Activated naive CD8-positive, alpha-beta T cell treated with anti-CD3 and anti-CD28 coated beads for 36 hours (primary cell): Measurements from ENCODE around the gene RBM20. TPM values are rescaled to one million over a fixed set of nuclear protein-coding genes. Genes with fewer than 3 reads are reported as not detected.
"Not testable (repeated sequence)": the region's sequence is repeated elsewhere in the genome, so short reads cannot be mapped to it uniquely, and the experiment has no call there.

Experiments
- DNase-seq: peaks from one replicate; pipeline ENCODE4 v3.0.0; 2021
- H3K27ac Mint-ChIP-seq: one replicate; pipeline ENCODE4 v1.8.0; 2022; ENCODE audit warnings: mild to moderate bottlenecking, moderate library complexity, mixed read lengths
- H3K27me3 Mint-ChIP-seq: one replicate; pipeline ENCODE4 v1.8.0; 2022; ENCODE audit warnings: mild to moderate bottlenecking, mixed read lengths
- H3K36me3 Mint-ChIP-seq: one replicate; pipeline ENCODE4 v1.8.0; 2021; ENCODE audit warnings: mild to moderate bottlenecking, mixed read lengths
- H3K4me1 Mint-ChIP-seq: one replicate; pipeline ENCODE4 v1.8.0; 2021; ENCODE audit warnings: mixed read lengths
- H3K4me3 Mint-ChIP-seq: one replicate; pipeline ENCODE4 v1.8.0; 2022; ENCODE audit warnings: mild to moderate bottlenecking, moderate library complexity, mixed read lengths
- H3K9me3 Mint-ChIP-seq: one replicate; pipeline ENCODE4 v1.8.0; 2022; ENCODE audit warnings: mixed read lengths
- total RNA-seq, 2 experiments: library from RNA; stranded (reverse); gene quantifications; one replicate each; pipeline ENCODE4 v1.2.3, GENCODE V29; 2021

Gene RBM20
- total RNA-seq, 2 experiments from 2014 or later = 0.42 to 0.45 TPM

DNA sequence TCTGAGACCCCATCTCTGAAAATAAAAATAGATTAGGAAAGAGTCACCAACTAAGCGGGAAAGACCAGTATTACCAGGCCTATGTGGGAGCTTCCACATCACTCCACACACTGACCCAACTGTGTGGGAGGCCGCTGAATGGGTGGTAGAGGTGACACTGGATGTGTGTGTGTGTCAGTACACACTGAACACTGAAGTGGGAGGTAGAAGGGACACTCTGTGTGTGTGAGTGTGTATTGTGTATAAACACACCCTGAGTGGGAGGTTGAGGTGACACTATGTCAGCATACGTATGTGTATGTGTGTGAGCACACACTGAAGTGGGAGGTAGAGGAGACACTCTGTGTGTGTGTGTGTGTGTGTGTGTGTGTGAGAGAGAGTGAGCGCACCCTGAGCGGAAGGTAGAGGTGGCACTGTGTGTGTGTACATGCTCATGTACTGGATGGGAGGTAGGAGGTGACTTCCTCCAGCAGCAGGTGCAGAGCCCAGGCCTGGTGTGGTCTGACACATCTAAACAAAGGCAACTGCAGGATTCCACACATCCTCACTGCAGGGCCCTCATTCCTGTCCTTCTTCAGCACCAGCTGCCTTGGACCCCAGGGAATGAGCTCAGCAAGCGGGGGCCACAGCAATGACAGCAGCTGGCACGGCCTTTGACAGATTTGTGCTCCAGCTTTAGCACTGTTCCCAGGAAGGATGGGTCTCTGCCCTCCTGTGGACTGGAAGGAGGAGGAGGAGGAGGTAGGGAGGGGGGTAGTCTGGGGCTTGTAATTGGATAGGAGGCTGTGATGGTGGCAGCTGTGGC lies 26.5 kb upstream of the RBM20 start:
- peaks cover 3% of the 10 kb centered on the region for H3K36me3 Mint-ChIP-seq
- H3K27me3 Mint-ChIP-seq = no peaks in the 10 kb centered on the region
- H3K27ac Mint-ChIP-seq = peak overlapping the region; percentile 90
- peak overlapping the region; percentile 60 for H3K4me3 Mint-ChIP-seq
- DNase-seq = peak; percentile 23
- peaks cover 56% of the 10 kb centered on the region for H3K4me1 Mint-ChIP-seq
- H3K9me3 Mint-ChIP-seq = no peaks in the 10 kb centered on the region

DNA sequence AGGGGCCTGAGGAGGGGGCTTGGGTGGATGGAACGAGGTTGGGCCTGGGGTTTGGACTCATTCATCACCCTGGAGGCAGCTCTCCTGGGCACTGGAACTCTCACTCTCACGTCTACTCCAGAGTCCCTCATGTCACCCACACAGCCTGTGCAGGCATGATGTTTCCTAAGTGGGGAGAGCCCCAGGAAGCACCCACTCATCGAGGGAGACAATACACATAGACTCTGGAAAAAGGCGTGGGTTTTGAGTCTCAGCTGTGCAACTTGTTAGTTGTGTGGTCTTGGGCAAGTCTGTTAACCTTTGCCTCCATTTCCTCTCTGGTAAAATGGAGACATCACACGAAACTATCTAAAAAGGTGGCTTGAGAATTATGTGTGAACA lies 25.9 kb upstream of the RBM20 start:
- H3K4me3 Mint-ChIP-seq = peak overlapping the region; percentile 60
- H3K4me1 Mint-ChIP-seq = peaks cover 51% of the 10 kb centered on the region
- H3K27ac Mint-ChIP-seq = peak overlapping the region; percentile 90
- DNase-seq = peak; percentile 63
- H3K27me3 Mint-ChIP-seq = no peaks in the 10 kb centered on the region
- H3K9me3 Mint-ChIP-seq = peaks cover under 1% of the 10 kb centered on the region
- H3K36me3 Mint-ChIP-seq = peaks cover 2% of the 10 kb centered on the region

DNA sequence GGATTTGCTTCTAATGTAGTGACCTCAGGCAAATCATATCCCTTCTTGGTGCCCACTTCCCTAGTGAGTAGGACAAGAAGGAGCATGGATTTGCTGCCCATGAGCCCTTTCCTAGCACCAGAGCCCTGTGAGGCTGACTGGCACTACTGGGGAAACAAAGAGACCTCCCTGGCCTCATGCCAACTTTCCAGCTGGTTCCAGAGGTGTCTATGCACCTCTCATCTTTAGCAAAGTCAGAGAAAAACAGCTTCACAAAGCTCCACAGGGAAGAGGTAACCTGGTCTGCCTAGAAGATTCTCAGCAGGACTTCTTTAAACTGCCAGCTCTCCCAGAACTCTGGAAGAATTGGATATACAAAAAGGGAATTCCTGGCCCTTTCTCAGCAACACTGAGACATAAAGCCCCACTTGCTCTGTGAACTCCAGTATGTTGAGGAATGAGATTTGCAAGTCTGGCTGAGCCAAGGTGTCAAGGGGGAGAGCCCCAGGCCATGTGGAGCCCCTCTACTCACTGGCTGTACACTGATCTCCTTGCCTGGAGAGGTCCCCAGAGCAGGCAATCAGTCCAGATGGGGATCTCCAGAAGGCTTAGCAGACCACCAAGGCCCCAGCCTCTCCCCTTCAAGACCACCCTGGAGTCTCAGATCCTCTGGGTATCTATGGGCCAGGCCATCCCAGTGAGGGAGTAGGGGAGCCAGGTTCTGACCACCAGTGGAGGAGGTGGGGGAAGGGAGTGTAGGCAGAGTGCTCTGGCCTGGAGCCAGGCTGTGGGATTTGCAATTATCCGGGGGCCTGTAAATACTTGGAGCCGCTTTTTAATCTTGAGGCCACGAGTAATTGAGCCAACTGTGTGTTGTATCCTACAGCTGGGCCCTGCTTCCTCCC lies 24.4 kb upstream of the RBM20 start:
- no peak overlapping the region for H3K27ac Mint-ChIP-seq
- H3K4me1 Mint-ChIP-seq = peaks cover 37% of the 10 kb centered on the region
- H3K27me3 Mint-ChIP-seq = no peaks in the 10 kb centered on the region
- H3K4me3 Mint-ChIP-seq = no peak overlapping the region
- H3K36me3 Mint-ChIP-seq = peaks cover 3% of the 10 kb centered on the region
- no peak for DNase-seq
- peaks cover 2% of the 10 kb centered on the region for H3K9me3 Mint-ChIP-seq

DNA sequence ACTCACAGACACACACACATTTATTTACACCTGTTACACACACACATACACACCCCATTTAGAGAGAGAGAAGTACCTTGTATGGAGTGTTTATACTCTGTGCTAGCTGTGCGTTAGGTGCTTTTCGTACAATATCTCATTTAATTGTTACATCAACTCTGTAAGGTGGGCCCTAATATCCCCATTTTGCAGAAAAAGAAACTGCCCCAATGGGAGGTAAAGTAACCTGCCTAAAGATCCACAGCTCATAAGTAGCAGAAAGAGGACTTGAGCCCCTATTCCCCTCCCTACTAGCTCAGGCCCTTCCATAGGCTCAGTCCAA lies 23.8 kb upstream of the RBM20 start:
- DNase-seq = no peak
- Mint-ChIP-seq H3K9me3 (peaks cover 2% of the 10 kb centered on the region), H3K27ac (no peak overlapping the region), H3K4me1 (peaks cover 36% of the 10 kb centered on the region), H3K4me3 (no peak overlapping the region), H3K36me3 (peaks cover 3% of the 10 kb centered on the region), H3K27me3 (no peaks in the 10 kb centered on the region)

DNA sequence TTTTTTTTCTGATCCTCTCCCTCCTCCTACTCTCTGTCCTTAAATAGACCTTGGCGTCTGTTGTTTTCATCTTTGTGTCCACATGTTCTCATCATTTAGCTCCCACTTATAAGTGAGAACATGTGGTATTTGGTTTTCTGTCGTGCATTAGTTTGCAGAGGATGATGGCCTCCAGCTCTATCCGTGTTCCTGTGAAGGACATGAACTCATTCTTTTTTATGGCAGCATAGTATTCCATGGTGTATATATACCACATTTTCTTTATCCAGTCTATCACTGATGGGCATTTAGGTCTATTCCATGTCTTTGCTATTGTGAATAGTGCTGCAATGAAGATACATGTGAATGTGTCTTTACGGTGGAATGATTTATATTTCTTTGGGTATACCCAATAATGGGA lies 20.8 kb upstream of the RBM20 start:
- peaks cover 13% of the 10 kb centered on the region for H3K4me1 Mint-ChIP-seq
- DNase-seq, H3K36me3 Mint-ChIP-seq, H3K4me3 Mint-ChIP-seq, H3K27ac Mint-ChIP-seq, H3K27me3 Mint-ChIP-seq, H3K9me3 Mint-ChIP-seq: not testable (repeated sequence)

DNA sequence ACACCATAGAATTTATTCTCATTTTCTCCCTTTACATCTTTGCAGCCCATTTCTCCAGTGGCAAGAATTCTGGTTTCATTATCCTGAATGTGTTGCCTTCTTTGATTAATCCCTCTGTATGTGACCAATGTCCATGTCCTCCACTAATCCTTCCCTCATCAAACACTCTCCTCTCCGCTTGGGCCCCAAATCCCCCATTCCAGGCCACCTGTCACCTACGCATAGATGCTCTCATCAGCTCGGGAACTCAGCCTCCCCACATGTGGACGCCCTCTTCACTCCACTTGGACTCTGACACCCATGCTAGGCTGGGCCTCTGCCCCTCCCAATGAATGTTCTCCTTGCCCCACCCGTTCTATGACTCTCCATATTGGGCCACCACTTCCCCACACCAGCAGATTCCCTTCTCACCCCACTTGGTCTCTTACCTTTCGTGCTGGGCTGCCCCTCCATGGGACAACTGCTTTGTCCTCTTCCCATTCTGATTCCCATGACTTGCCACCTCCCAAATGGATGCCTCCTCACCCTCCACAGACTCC lies 18.7 kb upstream of the RBM20 start:
- no peak overlapping the region for H3K4me3 Mint-ChIP-seq
- H3K9me3 Mint-ChIP-seq = peaks cover 2% of the 10 kb centered on the region
- no peak overlapping the region for H3K27ac Mint-ChIP-seq
- peaks cover 3% of the 10 kb centered on the region for H3K36me3 Mint-ChIP-seq
- no peak for DNase-seq
- no peaks in the 10 kb centered on the region for H3K4me1 Mint-ChIP-seq
- H3K27me3 Mint-ChIP-seq = no peaks in the 10 kb centered on the region

DNA sequence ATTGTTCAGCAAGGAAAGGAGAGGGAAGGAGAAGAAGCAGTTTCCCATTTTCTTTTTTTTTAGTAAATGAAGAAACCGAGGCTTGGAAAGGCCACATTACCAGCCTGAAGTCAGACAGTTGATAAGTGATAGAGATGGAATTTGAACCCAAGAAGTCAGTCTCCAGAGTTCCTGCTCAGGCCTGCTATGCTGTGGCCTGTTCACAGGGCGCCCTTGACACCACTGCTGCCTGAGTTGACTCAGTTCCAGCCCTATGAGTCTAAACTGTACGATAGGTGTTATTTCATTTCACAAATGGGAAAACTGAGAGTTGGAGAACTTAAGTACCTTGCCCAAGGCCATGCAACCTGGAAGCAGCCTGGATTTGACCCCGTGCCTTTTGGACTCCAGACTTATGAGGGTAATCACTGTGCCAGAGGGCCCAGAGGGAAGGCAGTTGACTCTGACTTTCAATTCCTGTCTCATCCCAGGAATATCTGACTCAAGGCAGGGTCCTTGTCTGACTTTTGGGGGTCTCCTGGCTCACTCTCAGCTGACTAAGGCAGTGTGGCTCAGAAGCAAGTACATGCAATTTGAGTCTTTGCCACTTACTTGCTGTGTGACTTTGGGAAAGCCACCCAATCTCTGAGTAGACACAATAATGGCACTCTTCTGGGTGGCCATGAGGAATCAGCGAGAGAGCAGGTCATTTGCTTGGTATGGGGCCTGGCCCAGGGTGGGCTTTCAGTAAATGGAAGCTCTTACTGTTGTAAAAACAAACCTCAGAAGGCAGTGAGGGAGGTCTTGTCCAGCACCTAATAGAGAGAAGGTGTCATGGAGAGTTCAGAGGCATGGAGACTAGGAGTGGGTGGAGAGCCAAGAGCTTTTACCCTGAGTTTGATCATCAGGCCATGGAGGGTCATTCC lies 17.9 kb upstream of the RBM20 start:
- H3K4me3 Mint-ChIP-seq = no peak overlapping the region
- no peaks in the 10 kb centered on the region for H3K27me3 Mint-ChIP-seq

DNA sequence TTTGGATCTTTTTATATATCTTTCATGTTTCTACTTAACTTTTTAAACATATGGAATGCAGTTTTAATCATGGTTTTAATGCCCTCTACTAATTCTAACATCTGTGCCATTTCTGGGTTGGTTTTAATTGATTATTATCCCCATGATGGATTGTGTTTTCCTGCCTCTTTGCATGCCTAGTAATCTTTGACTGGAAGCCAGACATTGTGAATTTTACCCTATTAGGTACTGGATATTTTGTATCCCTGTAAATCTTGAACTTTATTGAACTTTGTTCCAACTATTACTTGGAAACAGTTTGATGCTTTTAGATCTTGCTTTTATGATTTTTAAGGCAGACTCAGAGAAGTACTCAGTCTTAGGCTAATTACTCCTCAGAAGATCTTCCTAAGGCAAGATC lies 16.0 kb upstream of the RBM20 start:
- H3K27me3 Mint-ChIP-seq = no peaks in the 10 kb centered on the region
- DNase-seq = no peak
- H3K36me3 Mint-ChIP-seq = peaks cover 3% of the 10 kb centered on the region
- peaks cover 1% of the 10 kb centered on the region for H3K9me3 Mint-ChIP-seq
- H3K4me3 Mint-ChIP-seq = no peak overlapping the region
- no peak overlapping the region for H3K27ac Mint-ChIP-seq
- H3K4me1 Mint-ChIP-seq = no peaks in the 10 kb centered on the region

More for the DNA sequence above, 17.9 kb upstream of the RBM20 start:
- Mint-ChIP-seq H3K27ac (no peak overlapping the region), H3K4me1 (no peaks in the 10 kb centered on the region), H3K36me3 (peaks cover 3% of the 10 kb centered on the region), H3K9me3 (peaks cover 2% of the 10 kb centered on the region)
- DNase-seq = no peak

DNA sequence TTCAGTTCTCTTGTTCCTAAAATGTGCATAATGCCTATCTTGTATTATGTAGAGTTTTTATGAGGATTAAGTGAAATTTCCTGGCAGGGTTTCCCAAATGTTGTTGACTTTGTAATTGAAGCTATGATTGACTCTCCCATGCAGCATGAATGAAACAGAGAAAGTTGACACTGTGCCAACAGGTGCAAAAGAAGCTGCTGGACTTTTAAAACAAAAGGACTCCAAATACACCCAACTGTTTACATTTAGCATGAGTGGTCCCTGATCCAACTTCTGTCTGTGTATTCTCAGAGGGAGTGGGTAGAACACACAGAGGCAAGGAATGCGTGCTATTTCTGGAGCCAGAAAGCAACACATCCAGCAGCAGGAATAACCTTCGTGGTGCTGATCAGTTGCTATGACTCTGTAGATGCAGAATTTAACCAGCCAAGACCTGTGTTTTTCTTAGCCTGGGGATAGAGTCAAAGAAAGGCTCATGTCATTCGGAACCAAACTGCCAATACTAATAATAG lies 14.4 kb upstream of the RBM20 start:
- no peaks in the 10 kb centered on the region for H3K36me3 Mint-ChIP-seq
- H3K9me3 Mint-ChIP-seq = no peaks in the 10 kb centered on the region
- H3K27ac Mint-ChIP-seq = no peak overlapping the region
- H3K4me1 Mint-ChIP-seq = no peaks in the 10 kb centered on the region
- no peak overlapping the region for H3K4me3 Mint-ChIP-seq
- DNase-seq = no peak
- peaks cover under 1% of the 10 kb centered on the region for H3K27me3 Mint-ChIP-seq

DNA sequence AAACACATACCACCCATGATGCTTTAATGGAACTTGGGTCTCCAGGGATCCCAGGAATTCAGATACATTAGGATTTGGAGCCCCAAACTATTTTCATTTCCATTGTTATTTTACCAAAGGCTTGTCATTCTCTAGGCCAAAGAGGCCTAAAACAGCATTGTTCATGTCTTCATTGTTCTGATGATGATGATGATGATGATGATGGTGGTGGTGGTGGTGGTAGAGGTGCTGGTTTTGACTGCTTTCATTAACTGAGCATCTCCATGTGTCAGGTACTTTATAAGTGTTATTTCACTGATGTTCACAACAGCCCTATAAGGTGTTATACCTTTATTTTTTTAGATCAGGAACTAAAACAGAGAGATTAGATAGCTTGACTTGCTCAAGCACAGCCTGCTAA lies 12.2 kb upstream of the RBM20 start:
- H3K4me3 Mint-ChIP-seq = no peak overlapping the region
- H3K27ac Mint-ChIP-seq = no peak overlapping the region
- no peaks in the 10 kb centered on the region for H3K36me3 Mint-ChIP-seq
- peaks cover 11% of the 10 kb centered on the region for H3K27me3 Mint-ChIP-seq
- no peak for DNase-seq
- H3K9me3 Mint-ChIP-seq = no peaks in the 10 kb centered on the region
- H3K4me1 Mint-ChIP-seq = no peaks in the 10 kb centered on the region

DNA sequence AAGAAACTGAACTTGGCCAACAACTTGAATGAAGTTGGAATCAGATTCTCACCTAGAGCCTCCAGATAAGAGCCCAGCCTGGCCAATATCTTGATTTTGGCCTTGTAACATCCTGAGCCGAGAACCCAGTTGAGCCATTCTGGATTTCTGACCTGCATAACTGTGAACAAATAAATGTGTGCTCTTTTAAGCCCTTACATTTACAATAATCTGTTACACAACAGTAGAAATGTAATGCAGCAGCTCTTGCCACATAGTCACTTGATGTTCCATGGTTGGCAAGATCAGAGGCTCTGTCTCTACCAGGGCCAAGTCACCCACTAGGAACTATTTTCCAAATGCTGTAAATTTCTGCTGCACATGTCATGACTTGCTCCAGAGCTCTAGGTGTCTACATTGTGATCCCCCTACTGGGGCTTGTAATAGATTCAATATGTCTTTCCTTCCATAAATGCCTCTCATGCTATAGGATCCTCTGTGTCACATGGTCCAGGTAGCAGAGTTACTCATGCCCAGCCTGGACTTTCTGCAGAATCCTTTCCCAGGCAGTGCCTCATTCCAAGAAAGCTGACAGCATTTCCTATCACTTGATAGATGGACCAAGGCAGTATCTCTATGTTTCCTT lies 11.4 kb upstream of the RBM20 start:
- H3K9me3 Mint-ChIP-seq = no peaks in the 10 kb centered on the region
- peaks cover 13% of the 10 kb centered on the region for H3K27me3 Mint-ChIP-seq
- H3K27ac Mint-ChIP-seq = no peak overlapping the region
- H3K36me3 Mint-ChIP-seq = no peaks in the 10 kb centered on the region
- DNase-seq = no peak
- no peaks in the 10 kb centered on the region for H3K4me1 Mint-ChIP-seq
- no peak overlapping the region for H3K4me3 Mint-ChIP-seq

DNA sequence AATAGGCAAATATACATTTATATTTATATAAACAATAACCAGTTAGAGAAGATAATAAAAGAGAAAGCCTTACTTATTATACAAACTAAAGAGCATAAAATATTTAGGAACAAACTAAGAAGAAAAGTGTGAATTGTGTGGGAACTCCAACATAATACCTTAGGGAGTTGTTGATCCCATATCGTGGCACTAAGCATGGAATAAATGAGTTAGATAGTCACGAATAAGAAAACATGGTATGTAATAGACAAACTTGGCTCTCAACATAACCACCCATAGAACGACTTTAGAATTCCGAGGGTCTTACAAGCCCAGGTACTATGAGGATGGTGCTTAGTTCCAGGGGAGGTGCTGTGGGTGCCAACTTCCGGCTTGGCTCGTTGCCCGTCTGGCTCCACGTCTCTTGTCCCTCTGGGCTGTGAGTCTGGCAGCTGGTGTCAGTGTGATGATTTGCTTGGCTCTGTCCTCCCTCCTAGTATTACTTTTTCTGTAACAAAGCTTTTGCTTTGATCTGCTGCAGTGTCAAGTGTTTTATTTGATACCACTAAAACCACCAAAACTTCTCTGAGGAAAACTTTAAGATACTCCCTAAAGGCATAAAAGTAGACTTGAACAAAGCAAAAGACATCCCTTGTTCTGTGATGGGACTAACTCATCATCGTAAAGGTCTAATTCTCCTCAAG lies 9.5 kb upstream of the RBM20 start:
- Mint-ChIP-seq H3K36me3 (no peaks in the 10 kb centered on the region), H3K4me1 (no peaks in the 10 kb centered on the region), H3K9me3 (no peaks in the 10 kb centered on the region), H3K4me3 (no peak overlapping the region), H3K27me3 (peaks cover 30% of the 10 kb centered on the region), H3K27ac (no peak overlapping the region)
- DNase-seq = no peak

DNA sequence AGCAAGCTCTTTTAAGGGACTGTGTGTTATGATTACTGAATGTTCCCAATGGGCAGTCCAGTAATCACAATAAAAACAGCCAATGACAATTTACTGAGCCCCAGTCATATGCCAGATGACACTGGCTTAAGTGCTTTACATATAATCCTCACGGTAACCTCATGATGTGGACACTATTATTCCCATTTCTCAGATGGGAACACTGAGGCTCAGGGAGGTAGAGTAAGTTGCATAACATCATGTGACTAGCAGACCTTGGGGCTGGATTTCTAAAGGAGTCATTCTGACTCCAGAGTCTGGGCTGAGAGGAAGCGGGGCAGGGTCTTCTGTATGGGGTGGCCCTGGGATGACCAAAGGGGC lies 7.6 kb upstream of the RBM20 start:
- no peaks in the 10 kb centered on the region for H3K36me3 Mint-ChIP-seq
- no peak for DNase-seq
- no peak overlapping the region for H3K27ac Mint-ChIP-seq
- H3K4me1 Mint-ChIP-seq = peaks cover 9% of the 10 kb centered on the region
- H3K9me3 Mint-ChIP-seq = no peaks in the 10 kb centered on the region
- H3K4me3 Mint-ChIP-seq = no peak overlapping the region
- peaks cover 44% of the 10 kb centered on the region for H3K27me3 Mint-ChIP-seq
